GM18505 (cell line): Measurements from ENCODE around the gene MYH9.
A peak's percentile ranks its signal among the peaks of the same experiment; 100 is the strongest.
"Not testable (repeated sequence)": the region's sequence is repeated elsewhere in the genome, so short reads cannot be mapped to it uniquely, and the experiment has no call there.

ENCODE experiments used
- ATAC-seq: cut with Tn5 transposase; IDR thresholded peaks from one replicate; pipeline ENCODE4 v1.9.1; 2021; ENCODE audit not compliant: unreplicated experiment
- POLR2A ChIP-seq: IDR thresholded peaks from 4 replicates; pipeline ENCODE4 v1.6.1; 2011; ENCODE audit warnings: borderline replicate concordance; ENCODE audit not compliant: insufficient read depth, insufficient read length; ENCODE audit errors: extremely low read depth

The MYH9 gene

DNA sequence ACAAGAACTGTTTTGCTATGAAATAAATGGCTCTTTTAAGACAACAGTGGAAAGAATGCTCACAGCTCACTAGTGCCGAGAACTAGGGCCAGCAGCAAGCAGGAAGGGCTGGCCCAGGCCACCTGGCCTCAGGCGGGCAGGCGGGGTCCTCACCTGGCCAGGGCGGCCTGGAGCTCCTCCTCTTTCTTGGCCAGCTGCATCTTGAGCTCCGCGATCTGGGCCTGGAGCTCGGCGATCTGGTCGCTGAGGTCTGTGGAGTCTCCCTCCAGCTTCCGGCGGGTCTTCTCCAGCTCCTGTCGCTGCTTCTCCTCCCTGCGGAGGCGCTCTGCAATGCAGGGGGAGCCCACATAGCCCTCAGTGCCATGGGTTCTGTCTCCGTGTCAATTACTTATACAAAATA is 91.1 kb downstream of the MYH9 start:
- TF ChIP-seq POLR2A = no peak
- no peak for ATAC-seq

DNA sequence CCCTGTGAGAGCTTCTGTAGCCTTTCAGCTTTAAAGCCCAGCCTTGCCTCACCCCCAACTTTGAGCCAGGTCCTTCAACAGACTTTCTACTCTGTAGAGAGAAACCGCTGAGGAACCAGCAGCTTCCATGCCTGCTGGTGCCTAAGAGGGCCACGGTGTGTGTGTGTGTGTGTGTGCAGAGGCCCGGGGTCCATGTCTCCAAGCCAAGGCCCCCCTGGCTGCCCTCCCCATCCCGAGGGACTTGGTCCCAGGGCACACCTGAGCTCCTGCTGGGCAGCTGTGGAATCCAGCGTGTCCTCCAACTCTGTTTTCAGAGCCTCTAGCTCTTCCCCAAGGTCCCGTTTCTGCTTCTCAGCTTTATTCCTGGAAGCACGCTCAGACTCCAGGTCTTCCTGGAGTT is 92.5 kb downstream of the MYH9 start:
- no peak for ATAC-seq
- no peak for TF ChIP-seq POLR2A

DNA sequence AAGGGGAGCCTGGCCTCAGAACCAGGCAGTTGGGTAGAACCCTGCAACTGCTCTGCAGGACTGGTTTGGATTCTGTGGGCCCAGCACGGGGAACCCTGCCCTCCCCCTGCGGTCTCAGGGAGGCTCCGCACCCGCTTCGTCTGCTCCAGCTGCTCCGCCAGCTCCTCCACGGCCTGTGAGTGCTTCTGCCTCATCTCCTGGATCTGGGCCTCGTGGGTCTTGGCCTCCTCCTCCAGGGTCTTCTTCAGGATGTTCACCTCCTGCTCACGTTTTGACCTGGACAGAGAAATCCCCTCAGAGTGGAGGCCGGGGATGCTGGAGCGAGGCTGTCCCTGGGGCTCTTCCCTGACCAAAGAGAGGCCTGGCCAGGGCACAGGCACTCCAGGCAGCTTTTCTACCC is 93.0 kb downstream of the MYH9 start:
- no peak for ATAC-seq
- TF ChIP-seq POLR2A = no peak

DNA sequence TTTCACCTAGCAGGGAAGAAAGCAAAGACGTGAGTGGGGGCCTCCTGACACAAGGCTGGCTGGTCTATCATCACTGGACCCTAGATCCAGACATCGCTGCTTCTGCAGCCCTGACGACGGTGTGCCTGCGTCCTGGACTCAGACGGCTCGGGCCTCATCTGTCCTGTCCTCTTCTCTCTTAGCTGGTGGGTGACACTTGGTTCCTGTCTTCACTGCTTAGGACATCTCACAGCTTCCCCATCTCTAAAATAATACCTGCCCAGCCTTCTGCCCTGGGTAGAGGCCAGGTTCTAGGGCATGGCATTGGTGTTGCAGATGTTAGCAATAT is 93.5 kb downstream of the MYH9 start:
- no peak for ATAC-seq
- TF ChIP-seq POLR2A = no peak

DNA sequence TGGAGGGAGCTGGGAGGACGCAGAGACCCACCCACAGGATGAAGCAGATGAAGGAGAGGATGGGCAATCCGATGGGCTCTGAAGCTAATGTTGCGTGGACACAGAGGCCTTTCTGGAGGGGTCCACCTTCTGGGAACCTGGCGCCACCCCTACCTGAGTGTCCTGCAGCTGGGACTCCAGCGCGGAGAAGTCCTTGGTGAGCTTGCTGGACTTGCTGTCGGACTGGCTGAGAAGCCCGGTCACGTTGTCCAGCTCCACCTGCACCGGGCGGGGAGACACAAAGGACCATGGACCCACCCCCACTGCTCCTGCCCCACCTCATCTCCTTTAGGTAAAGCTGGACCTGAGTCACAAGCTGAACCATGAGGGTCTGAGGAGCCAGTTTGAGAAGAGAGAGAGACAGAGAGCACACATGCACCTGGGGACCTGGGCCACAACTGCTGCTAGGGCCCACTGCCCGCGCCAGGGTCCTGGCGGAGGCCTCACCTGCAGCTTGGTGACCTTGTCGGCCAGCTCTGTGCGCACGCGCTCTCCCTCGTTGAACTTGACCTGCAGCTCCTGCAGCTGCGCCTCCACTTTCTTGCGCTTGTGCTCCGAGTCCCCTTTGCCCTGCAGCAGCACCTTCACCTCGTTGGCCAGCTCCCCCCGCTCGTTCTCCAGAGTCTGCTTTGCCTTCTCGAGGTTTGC is 94.0 kb downstream of the MYH9 start:
- TF ChIP-seq POLR2A = no peak
- ATAC-seq = no peak

DNA sequence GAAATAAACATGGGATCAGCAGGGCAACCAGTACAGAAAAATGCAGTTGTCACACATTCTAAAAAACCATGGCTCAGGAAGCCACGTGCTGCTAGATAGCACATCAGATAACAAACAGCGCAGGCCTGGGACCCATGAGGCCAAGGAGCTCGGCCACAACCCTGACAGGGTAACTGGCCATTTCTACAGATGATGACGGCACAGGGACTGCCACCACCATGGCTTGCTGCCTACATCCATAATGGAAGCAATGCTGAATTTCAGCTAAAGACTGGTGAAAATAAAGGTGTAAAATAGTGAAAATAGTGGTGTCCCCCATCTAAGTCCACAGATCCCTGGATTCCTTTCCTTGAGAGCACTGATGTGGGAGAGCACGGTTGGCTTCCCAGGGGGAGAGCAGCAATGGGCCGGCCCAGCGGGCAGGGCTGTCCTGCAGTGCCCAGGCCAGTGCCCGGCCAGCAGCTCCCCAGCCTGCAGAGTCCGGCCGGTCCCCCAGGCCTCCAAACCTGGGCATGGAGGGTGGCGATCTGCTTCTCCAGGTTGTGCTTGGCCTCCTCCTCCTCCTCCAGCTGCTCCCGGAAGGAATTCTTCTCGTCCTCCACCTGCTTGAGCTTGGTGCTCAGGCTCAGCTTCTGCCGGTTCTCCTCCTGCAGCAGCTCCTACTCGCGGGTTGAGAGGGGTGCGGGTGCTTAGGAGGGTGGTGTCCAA is 94.8 kb downstream of the MYH9 start:
- no peak for TF ChIP-seq POLR2A
- no peak for ATAC-seq

DNA sequence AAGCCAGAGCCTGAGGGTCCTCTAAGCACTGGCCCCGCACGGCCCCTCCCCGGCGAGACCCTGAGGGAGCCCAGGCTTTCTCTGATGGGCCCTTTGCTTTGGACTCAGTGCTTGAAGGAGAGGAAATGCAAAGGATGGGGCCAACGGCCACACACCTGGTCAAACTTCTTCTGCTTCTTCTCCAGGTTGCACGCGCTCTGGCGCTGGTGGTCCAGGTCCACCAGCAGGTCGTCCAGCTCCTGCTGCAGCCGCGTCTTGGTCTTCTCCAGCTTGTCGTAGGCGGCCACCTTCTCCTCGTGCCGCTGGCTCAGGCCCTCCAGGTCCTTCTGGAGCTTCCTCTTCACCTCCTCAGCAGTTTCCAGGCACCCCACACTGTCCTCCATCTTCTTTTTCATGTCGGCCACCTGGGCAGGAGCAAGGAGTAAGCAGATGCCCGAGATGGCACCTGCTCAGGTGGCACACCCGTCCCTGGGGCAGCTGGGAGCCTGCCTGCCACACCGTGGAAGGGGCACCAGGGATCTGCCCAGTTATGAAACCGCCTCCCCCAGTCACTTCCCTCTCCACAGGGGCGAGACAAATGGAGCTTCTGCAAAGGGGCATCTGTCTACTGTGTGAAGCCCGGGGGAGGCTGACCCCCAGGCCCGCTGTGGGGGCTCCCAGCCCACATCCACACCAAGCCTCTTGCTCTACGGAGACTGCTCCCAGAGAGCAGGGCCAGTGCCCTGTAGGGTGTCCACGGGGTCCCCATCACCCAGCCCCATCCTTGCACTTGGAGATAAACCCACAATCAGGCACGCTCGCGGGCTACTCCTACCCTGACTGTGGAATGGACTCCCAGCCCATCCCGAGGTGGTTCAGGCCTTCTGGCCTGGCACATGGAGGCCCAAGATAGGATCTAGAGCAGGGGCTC is 95.7 kb downstream of the MYH9 start:
- TF ChIP-seq POLR2A = no peak

DNA sequence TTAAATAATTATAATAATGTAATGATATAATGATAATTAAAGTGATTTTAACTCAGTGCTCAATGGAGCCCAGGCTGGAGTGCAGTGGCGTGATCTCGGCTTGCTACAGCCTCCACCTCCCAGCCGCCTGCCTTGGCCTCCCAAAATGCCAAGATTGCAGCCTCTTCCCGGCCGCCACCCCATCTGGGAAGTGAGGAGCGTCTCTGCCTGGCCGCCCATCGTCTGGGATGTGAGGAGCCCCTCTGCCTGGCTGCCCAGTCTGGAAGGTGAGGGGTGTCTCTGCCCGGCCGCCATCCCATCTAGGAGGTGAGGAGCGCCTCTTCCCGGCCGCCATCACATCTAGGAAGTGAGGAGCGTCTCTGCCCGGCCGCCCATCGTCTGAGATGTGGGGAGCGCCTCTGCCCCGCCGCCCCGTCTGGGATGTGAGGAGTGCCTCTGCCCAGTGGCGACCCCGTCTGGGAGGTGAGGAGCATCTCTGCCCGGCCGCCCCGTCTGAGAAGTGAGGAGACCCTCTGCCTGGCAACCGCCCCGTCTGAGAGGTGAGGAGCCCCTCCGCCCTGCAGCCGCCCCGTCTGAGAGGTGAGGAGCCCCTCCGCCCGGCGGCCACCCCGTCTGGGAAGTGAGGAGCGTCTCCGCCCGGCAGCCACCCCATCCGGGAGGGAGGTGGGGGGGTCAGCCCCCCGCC is 97.2 kb downstream of the MYH9 start:
- not testable (repeated sequence) for ATAC-seq

More for the DNA sequence above, 95.7 kb downstream of the MYH9 start:
- ATAC-seq = no peak

DNA sequence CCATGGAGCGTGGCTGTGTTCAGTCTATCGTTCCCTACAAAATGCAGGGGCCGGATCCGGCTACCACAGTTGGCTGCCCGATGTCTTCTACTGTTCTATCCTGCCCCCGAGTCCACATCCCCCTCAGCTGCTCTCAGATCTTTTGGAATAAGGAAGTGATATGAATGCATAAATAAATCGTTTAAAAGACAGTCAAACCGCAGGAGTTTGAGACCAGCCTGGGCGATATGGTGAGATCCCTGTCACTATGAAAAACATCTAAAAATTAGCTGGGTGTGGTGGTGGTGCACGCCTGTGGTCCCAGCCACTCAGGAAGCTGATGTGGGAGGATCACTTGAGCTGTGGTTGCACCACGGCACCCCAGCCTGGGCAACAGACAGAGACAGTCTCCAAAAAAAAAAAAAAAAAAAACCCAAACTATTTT is 97.8 kb downstream of the MYH9 start:
- ATAC-seq = not testable (repeated sequence)

DNA sequence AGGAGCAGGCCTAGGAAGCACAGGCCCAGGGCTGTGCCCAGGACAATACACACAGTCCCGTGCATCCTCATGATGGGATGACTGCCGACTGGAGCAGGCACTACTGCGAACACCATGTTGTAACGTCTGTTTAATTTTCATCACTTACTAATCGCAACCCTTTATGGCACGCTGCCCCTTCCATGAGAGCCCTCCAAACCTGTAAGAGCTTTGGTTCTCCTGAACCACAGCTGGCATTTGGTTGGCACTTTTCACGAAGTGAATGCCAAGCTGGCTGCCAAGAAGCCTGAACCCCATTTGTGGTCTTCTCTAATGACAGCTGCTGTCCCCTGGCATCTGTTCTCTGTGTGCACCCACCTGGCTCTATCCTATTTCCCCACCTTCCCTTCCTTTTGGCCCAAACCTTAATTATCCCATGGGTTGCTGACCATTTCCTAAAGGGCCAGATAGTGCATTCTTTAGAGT is 98.3 kb downstream of the MYH9 start:
- TF ChIP-seq POLR2A = no peak
- no peak for ATAC-seq

DNA sequence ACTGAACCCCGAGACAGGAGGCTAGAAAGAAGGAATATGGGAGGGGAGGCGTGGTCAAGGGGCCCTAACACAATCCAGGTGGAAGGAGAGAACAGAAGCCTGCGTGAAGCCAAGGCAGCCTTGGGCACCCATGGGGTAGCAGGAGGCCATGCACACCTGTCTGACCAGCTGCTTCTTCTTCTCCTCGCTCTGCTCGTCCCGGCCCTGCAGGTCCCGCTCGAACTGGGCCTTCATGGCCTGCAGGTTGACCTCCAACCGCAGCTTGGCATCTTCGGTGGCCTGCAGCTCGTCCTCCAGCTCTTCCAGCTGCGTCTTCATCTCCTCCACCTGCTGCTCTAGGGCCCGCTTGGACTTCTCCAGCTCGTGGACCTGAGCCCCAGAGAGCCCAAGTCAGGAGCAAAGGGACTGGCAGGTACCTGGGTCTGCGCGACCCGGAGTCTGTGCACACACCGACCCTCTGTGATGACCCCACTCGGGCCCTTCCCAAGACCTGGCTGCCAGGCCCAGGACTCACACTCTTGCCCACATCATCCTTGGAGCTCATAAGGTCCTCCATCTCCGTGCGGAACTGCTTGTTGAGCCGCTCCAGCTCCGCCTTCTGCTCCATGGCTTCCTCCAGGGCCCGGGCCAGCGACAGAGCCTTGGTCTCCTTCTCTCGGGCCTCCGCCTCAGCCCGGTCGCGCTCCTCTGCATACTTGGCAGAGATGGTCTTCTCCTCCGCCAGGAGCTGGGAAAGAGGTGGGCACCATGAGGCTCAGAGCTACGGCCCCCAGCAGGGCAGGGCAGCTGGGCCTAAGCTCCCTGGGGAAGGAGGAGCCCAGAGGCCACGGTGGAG is 99.0 kb downstream of the MYH9 start:
- ATAC-seq = no peak
- TF ChIP-seq POLR2A = peak; percentile 33

DNA sequence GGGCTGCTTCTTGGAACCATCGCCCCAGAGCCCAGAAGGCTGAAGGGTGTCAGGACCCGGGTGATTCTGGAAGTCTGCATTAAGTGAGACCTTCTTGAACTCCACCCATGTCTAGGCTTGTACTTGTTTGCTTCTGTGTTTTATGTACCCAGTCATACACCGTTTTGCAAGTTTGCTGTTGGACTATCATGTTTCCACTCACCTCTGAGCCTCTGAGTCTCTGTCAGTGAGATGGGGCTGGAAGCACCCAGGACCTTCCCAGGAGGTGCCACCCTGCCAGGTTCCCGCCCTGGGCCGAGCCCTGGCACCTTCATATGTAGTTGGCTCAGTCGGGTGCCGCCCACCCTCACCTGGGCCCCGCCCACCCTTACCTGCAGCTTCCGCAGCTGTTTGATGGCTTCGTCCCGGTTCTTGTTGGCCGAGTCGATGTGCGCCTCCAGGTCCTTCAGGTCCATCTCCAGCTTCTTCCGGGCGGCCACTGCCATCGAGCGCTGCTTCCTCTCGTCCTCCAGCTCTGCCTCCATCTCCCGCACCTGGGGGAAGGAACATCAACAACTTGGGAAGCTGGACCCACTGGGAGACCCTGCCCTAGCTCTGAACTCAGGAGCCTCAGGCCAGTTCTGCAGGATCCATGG is 99.8 kb downstream of the MYH9 start:
- no peak for TF ChIP-seq POLR2A

More for the DNA sequence above, 99.8 kb downstream of the MYH9 start:
- ATAC-seq = no peak
